Measurements from ENCODE around the gene ST3GAL5.

GRCh38 chr2:85938456-85938855 lies 49.7 kb upstream of the ST3GAL5 start:
- TF ChIP-seq CTCF (IDR thresholded peaks at IDR 0.05): no peak
- TF ChIP-seq POLR2A (IDR thresholded peaks at IDR 0.05): no peak
- no peak for TF ChIP-seq POLR2AphosphoS5 (IDR thresholded peaks at IDR 0.05)

Measured in prostate gland (tissue), 2 donors.